Transverse colon (tissue), 4 donors: Measurements from ENCODE around the gene EFNA5. TPM values are rescaled to one million over a fixed set of nuclear protein-coding genes. Genes with fewer than 3 reads are reported as not detected.

Source experiments
- DNase-seq: peaks from one replicate; pipeline ENCODE4 v3.0.0-alpha.2; 2019
- H3K27ac ChIP-seq, 4 donors: fragments of 200-600 bp; sonication (generic); 2 replicates each; pipeline ENCODE4 v1.5.1; 2016 to 2018; ENCODE audit warnings: inconsistent platforms in 4 of 4
- H3K27me3 ChIP-seq: fragments of 200-600 bp; sonication (generic); 2 replicates; pipeline ENCODE4 v1.5.1; 2017; ENCODE audit warnings: inconsistent platforms
- H3K36me3 ChIP-seq, 4 donors: fragments of 200-600 bp; sonication (generic); 2 replicates each; pipeline ENCODE4 v1.5.1; 2017 to 2019; ENCODE audit warnings: inconsistent platforms in 4 of 4
- H3K4me1 ChIP-seq, 4 donors: fragments of 200-600 bp; sonication (generic); 2 replicates each; pipeline ENCODE4 v1.5.1; 2017 to 2020; ENCODE audit warnings: inconsistent platforms in 4 of 4
- H3K4me3 ChIP-seq, 4 donors: fragments of 200-600 bp; sonication (generic); 1 replicate in 1 of 4; 2 replicates in 3 of 4; pipeline versions ENCODE4 v1.5.1 to v1.6.1; 2017 to 2019; ENCODE audit warnings: inconsistent platforms in 4 of 4
- H3K9me3 ChIP-seq, 2 donors: fragments of 200-600 bp; sonication (generic); 2 replicates each; pipeline ENCODE4 v1.5.1; 2017 to 2019; ENCODE audit warnings: inconsistent platforms in 2 of 2
- CTCF ChIP-seq, 5 experiments: fragments of 200-600 bp in 3 of 5; fragments of 450-650 bp in 2 of 5; sonication (generic) in 3 of 5; IDR thresholded peaks; 1 replicate in 2 of 5; 2 replicates in 3 of 5; pipeline ENCODE4 v1.5.1; 2016 to 2017; ENCODE audit warnings: antibody characterized with exemption in 5 of 5, inconsistent platforms in 3 of 5, mild to moderate bottlenecking in 2 of 5, moderate library complexity in 1 of 5
- EP300 ChIP-seq: sonication (generic); formaldehyde crosslinking; IDR thresholded peaks from one replicate; pipeline ENCODE4 v1.6.1; 2017; ENCODE audit warnings: antibody characterized with exemption, low read depth
- POLR2A ChIP-seq: fragments of 450-650 bp; IDR thresholded peaks from one replicate; pipeline ENCODE4 v1.6.1; 2016; ENCODE audit warnings: antibody characterized with exemption, mild to moderate bottlenecking, moderate library complexity
- POLR2AphosphoS5 ChIP-seq, 3 donors: sonication (generic); formaldehyde crosslinking; IDR thresholded peaks; one replicate each; pipeline ENCODE4 v1.6.1; 2016; ENCODE audit warnings: antibody characterized with exemption in 3 of 3
- WGBS, 2 donors: methylation state at CpG; one replicate each; pipeline ENCODE4 v1.1.5; 2018; ENCODE audit warnings: low coverage in 1 of 2; 5-methylcytosine and 5-hydroxymethylcytosine counted together
- in situ Hi-C, 4 donors: fragments of 200-750 bp; cut with MboI; loops; one replicate each; pipeline versions ENCODE4 v1.15.0 to v1.15.1; 2017; ENCODE audit warnings: low sequenced_read_pairs in 3 of 4, low pct_ligation_motif_present in 1 of 4, low pct_unique_long_range_greater_than_20kb in 1 of 4
- intact Hi-C: fragments of 100-400 bp; cut with DNase I; formaldehyde crosslinking; loops from one replicate; pipeline ENCODE4 v1.15.1; 2023; ENCODE audit warnings: low total_unique reads
- total RNA-seq, 4 donors: library from RNA; depleted of rRNA; stranded (reverse); fragments of >200 nt; gene quantifications; one replicate each; pipeline ENCODE4 v1.1.0, GENCODE V29; 2016

The EFNA5 gene
- total RNA-seq, 4 donors from 2014 or later, result 1.5 to 18.2 (median 12.1) TPM

- intact Hi-C loops (no loop called here), in situ Hi-C loops (no loop called here)
- no peak for TF ChIP-seq POLR2A
- TF ChIP-seq POLR2AphosphoS5 (IDR thresholded peaks at IDR 0.05), result no peak
- TF ChIP-seq CTCF (IDR thresholded peaks at IDR 0.05), result no peak
- TF ChIP-seq EP300, result no peak
Observed at GRCh38 chr5:107518190-107518589, 152.5 kb downstream of the EFNA5 start.

GRCh38 chr5:107517185-107518033 is 153.3 kb downstream of the EFNA5 start:
- no peak for DNase-seq
- WGBS, 2 donors, result 74 to 82% methylated on average over 10 of the region's 10 CpGs
- in situ Hi-C loops (no loop called here), intact Hi-C loops (loop anchor here (2.0 kb wide), 1 partner anchor 13 kb away; no protein-coding TSS in a partner anchor)
- Histone ChIP-seq H3K36me3 (no peaks in the 10 kb centered on the region), H3K4me3 (no peak overlapping the region), H3K4me1 (peaks cover 3 to 22% (median 6%) of the 10 kb centered on the region in 4 donors), H3K27ac (no peak overlapping the region), H3K9me3 (no peaks in the 10 kb centered on the region), H3K27me3 (no peaks in the 10 kb centered on the region)
- TF ChIP-seq CTCF (IDR thresholded peaks at IDR 0.05) (no peak), POLR2AphosphoS5 (IDR thresholded peaks at IDR 0.05) (no peak), POLR2A (no peak), EP300 (no peak)

More at GRCh38 chr5:107518190-107518589, 152.5 kb downstream of the EFNA5 start:
- Histone ChIP-seq H3K36me3 (no peaks in the 10 kb centered on the region), H3K9me3 (no peaks in the 10 kb centered on the region), H3K4me1 (peaks cover 3 to 22% (median 6%) of the 10 kb centered on the region in 4 donors), H3K4me3 (no peak overlapping the region), H3K27me3 (no peaks in the 10 kb centered on the region), H3K27ac (no peak overlapping the region)
- WGBS, 2 donors, result 76 to 81% methylated on average over 5 to 6 of the region's 6 CpGs
- no peak for DNase-seq

GRCh38 chr5:107516452-107517184 is 154.1 kb downstream of the EFNA5 start:
- TF ChIP-seq EP300, result no peak
- TF ChIP-seq CTCF (IDR thresholded peaks at IDR 0.05), result no peak
- TF ChIP-seq POLR2AphosphoS5 (IDR thresholded peaks at IDR 0.05), result no peak
- TF ChIP-seq POLR2A, result no peak
- DNase-seq, result no peak
- Histone ChIP-seq H3K27me3 (no peaks in the 10 kb centered on the region), H3K9me3 (no peaks in the 10 kb centered on the region), H3K27ac (no peak overlapping the region), H3K4me1 (peaks cover 3 to 22% (median 6%) of the 10 kb centered on the region in 4 donors), H3K4me3 (no peak overlapping the region), H3K36me3 (no peaks in the 10 kb centered on the region)
- intact Hi-C loops, result loop anchor here (2.0 kb wide), 1 partner anchor 14 kb away; no protein-coding TSS in a partner anchor
- in situ Hi-C loops, result no loop called here
- 33 to 54% methylated on average over 3 of the region's 3 CpGs for WGBS, 2 donors

GRCh38 chr5:107515521-107516080 is 155.1 kb downstream of the EFNA5 start:
- Histone ChIP-seq H3K27ac (no peak overlapping the region), H3K36me3 (no peaks in the 10 kb centered on the region), H3K4me3 (no peak overlapping the region), H3K9me3 (no peaks in the 10 kb centered on the region), H3K27me3 (no peaks in the 10 kb centered on the region), H3K4me1 (peaks cover 3 to 21% (median 6%) of the 10 kb centered on the region in 4 donors)
- WGBS, 2 donors, result 89 to 94% methylated on average over 3 to 7 of the region's 7 CpGs
- no peak for DNase-seq
- TF ChIP-seq POLR2A (no peak), EP300 (no peak), CTCF (IDR thresholded peaks at IDR 0.05) (no peak), POLR2AphosphoS5 (IDR thresholded peaks at IDR 0.05) (no peak)
- intact Hi-C loops, result loop anchor here (2.0 kb wide), 1 partner anchor 15 kb away; no protein-coding TSS in a partner anchor
- in situ Hi-C loops, result no loop called here
